Prostate gland (tissue), 2 donors: ENCODE measurements around the gene LRCH1. TPM values are rescaled to one million over a fixed set of nuclear protein-coding genes. Genes with fewer than 3 reads are reported as not detected.

ENCODE experiments used
- DNase-seq: peaks from one replicate; pipeline ENCODE4 v3.0.0-alpha.2; 2019; ENCODE audit warnings: low spot score
- H3K27ac ChIP-seq, 2 donors: fragments of 200-600 bp; sonication (generic); 2 replicates each; pipeline ENCODE4 v1.5.1; 2017 to 2019
- H3K27me3 ChIP-seq: fragments of 200-600 bp; sonication (generic); replicated peaks from 2 replicates; pipeline ENCODE4 v1.5.1; 2019; ENCODE audit not compliant: insufficient read depth
- H3K36me3 ChIP-seq, 2 donors: fragments of 200-600 bp; sonication (generic); 1 replicate in 1 of 2; 2 replicates in 1 of 2; pipeline versions ENCODE4 v1.5.1 to v1.8.1; 2017 to 2019
- H3K4me1 ChIP-seq: fragments of 200-600 bp; sonication (generic); replicated peaks from 2 replicates; pipeline ENCODE4 v1.5.1; 2019
- H3K4me3 ChIP-seq, 2 donors: fragments of 200-600 bp; sonication (generic); 2 replicates each; pipeline ENCODE4 v1.5.1; 2017 to 2019
- H3K9me3 ChIP-seq: fragments of 200-600 bp; sonication (generic); 2 replicates; pipeline ENCODE4 v1.5.1; 2017
- POLR2A ChIP-seq: fragments of 450-650 bp; IDR thresholded peaks from one replicate; pipeline ENCODE4 v1.6.1; 2016; ENCODE audit warnings: antibody characterized with exemption, mild to moderate bottlenecking
- POLR2AphosphoS5 ChIP-seq: sonication (generic); formaldehyde crosslinking; IDR thresholded peaks from one replicate; pipeline ENCODE4 v1.6.1; 2017; ENCODE audit warnings: antibody characterized with exemption
- WGBS: methylation state at CpG from one replicate; pipeline ENCODE4 v1.1.5; 2018; 5-methylcytosine and 5-hydroxymethylcytosine counted together
- intact Hi-C: fragments of 100-400 bp; cut with DNase I; formaldehyde crosslinking; loops from one replicate; pipeline ENCODE4 v1.14.2; 2022
- total RNA-seq, 2 donors: library from RNA; depleted of rRNA; stranded (reverse); fragments of >200 nt; gene quantifications; one replicate each; pipeline ENCODE4 v1.1.0, GENCODE V29; 2016
- TF ChIP-seq, protein P1 (sequence below), 4 experiments: fragments of 200-600 bp in 2 of 4; fragments of 450-650 bp in 2 of 4; sonication (generic) in 2 of 4; IDR thresholded peaks; 1 replicate in 3 of 4; 2 replicates in 1 of 4; pipeline ENCODE4 v1.5.1; 2016 to 2019; ENCODE audit warnings: antibody characterized with exemption in 4 of 4, mild to moderate bottlenecking in 2 of 4, moderate library complexity in 2 of 4

The LRCH1 gene
- total RNA-seq, 2 donors from 2014 or later, result 14.8 to 17.2 TPM

GRCh38 chr13:46735425-46735824 lies 182.5 kb downstream of the LRCH1 start:
- WGBS, result 90% methylated on average over 3 of the region's 3 CpGs
- intact Hi-C loops, result no loop called here
- Histone ChIP-seq H3K27ac (no peak overlapping the region), H3K4me1 (no peaks in the 10 kb centered on the region), H3K4me3 (no peak overlapping the region), H3K9me3 (no peaks in the 10 kb centered on the region), H3K27me3 (no peaks in the 10 kb centered on the region), H3K36me3 (peaks cover 0 to 5% of the 10 kb centered on the region in 2 donors)
- TF ChIP-seq, protein P1, sequence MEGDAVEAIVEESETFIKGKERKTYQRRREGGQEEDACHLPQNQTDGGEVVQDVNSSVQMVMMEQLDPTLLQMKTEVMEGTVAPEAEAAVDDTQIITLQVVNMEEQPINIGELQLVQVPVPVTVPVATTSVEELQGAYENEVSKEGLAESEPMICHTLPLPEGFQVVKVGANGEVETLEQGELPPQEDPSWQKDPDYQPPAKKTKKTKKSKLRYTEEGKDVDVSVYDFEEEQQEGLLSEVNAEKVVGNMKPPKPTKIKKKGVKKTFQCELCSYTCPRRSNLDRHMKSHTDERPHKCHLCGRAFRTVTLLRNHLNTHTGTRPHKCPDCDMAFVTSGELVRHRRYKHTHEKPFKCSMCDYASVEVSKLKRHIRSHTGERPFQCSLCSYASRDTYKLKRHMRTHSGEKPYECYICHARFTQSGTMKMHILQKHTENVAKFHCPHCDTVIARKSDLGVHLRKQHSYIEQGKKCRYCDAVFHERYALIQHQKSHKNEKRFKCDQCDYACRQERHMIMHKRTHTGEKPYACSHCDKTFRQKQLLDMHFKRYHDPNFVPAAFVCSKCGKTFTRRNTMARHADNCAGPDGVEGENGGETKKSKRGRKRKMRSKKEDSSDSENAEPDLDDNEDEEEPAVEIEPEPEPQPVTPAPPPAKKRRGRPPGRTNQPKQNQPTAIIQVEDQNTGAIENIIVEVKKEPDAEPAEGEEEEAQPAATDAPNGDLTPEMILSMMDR (IDR thresholded peaks at IDR 0.05), result no peak
- no peak for TF ChIP-seq POLR2A
- no peak for TF ChIP-seq POLR2AphosphoS5
- DNase-seq, result no peak

GRCh38 chr13:46736541-46737310 lies 183.8 kb downstream of the LRCH1 start:
- Histone ChIP-seq H3K9me3 (no peaks in the 10 kb centered on the region), H3K27ac (no peak overlapping the region), H3K4me3 (no peak overlapping the region), H3K4me1 (no peaks in the 10 kb centered on the region), H3K27me3 (no peaks in the 10 kb centered on the region), H3K36me3 (peaks cover 0 to 5% of the 10 kb centered on the region in 2 donors)
- TF ChIP-seq POLR2AphosphoS5, result no peak
- TF ChIP-seq, protein P1 (IDR thresholded peaks at IDR 0.05), result no peak
- DNase-seq, result no peak
- intact Hi-C loops, result no loop called here
- WGBS, result 46% methylated on average over 2 of the region's 2 CpGs

GRCh38 chr13:46738055-46738454 lies 185.1 kb downstream of the LRCH1 start:
- TF ChIP-seq POLR2A, result no peak
- TF ChIP-seq POLR2AphosphoS5, result no peak
- TF ChIP-seq, protein P1 (IDR thresholded peaks at IDR 0.05), result no peak
- no peak for DNase-seq
- intact Hi-C loops, result no loop called here
- no peak overlapping the region for H3K27ac ChIP-seq
- H3K9me3 ChIP-seq, result no peaks in the 10 kb centered on the region
- WGBS, result 88% methylated on average over 2 of the region's 2 CpGs
- no peaks in the 10 kb centered on the region for H3K27me3 ChIP-seq
- H3K4me3 ChIP-seq, result no peak overlapping the region
- H3K36me3 ChIP-seq, result peaks cover 0 to under 1% of the 10 kb centered on the region in 2 donors
- H3K4me1 ChIP-seq, result no peaks in the 10 kb centered on the region

DNA sequence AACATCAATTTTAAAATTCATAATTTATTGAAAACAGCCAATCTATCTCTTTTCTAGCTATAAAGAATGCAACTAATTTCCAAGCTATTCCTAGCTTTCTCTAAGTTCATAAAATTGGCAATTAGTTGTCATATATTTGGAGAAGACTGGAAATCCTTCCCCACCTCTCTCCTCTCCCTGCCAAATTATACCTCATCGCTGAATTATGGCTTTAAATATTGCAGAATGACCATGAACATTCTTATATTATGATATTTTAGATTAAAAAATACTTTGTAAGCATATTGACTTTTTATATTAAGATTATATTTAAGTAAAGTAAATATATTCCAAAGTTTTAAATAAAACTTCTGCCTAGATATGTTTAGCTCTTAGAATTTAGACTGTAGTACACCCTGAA lies 185.8 kb downstream of the LRCH1 start:
- 98% methylated on average over 1 of the region's 1 CpG for WGBS
- intact Hi-C loops, result no loop called here
- H3K27me3 ChIP-seq, result no peaks in the 10 kb centered on the region
- no peaks in the 10 kb centered on the region for H3K4me1 ChIP-seq
- no peaks in the 10 kb centered on the region for H3K36me3 ChIP-seq
- H3K27ac ChIP-seq, result no peak overlapping the region
- TF ChIP-seq POLR2A (no peak), POLR2AphosphoS5 (no peak)
- TF ChIP-seq, protein P1 (IDR thresholded peaks at IDR 0.05), result no peak
- no peak for DNase-seq
- H3K9me3 ChIP-seq, result no peaks in the 10 kb centered on the region
- no peak overlapping the region for H3K4me3 ChIP-seq
